Liver (tissue), 9 donors: ENCODE measurements around the gene LAMTOR5. TPM values are rescaled to one million over a fixed set of nuclear protein-coding genes. Genes with fewer than 3 reads are reported as not detected.

ENCODE experiments used
- DNase-seq: peaks from one replicate; pipeline ENCODE4 v3.0.0-alpha.2; 2017; ENCODE audit warnings: low spot score
- H3K27ac ChIP-seq, 2 donors: one replicate each; pipeline ENCODE4 v1.7.0; 2013; ENCODE audit warnings: inconsistent platforms in 2 of 2, low read length in 2 of 2, control low read depth in 1 of 2, low read depth in 1 of 2, mild to moderate bottlenecking in 1 of 2
- H3K27me3 ChIP-seq, 4 donors: one replicate each; pipeline versions ENCODE4 v1.6.1 to v1.7.0; 2013; ENCODE audit warnings: low read length in 3 of 4, inconsistent platforms in 1 of 4, mild to moderate bottlenecking in 1 of 4, moderate library complexity in 1 of 4; ENCODE audit not compliant: control insufficient read depth in 4 of 4, insufficient read depth in 4 of 4
- H3K36me3 ChIP-seq, 4 donors: one replicate each; pipeline versions ENCODE4 v1.6.1 to v1.7.0; 2013; ENCODE audit warnings: low read length in 3 of 4, mild to moderate bottlenecking in 3 of 4, low read depth in 1 of 4, moderate library complexity in 1 of 4; ENCODE audit not compliant: control insufficient read depth in 4 of 4, insufficient read depth in 3 of 4
- H3K4me1 ChIP-seq, 4 donors: one replicate each; pipeline versions ENCODE4 v1.6.1 to v1.7.0; 2013; ENCODE audit warnings: low read length in 3 of 4, mild to moderate bottlenecking in 3 of 4, moderate library complexity in 1 of 4; ENCODE audit not compliant: control insufficient read depth in 4 of 4, insufficient read depth in 4 of 4
- H3K4me3 ChIP-seq, 3 donors: one replicate each; pipeline versions ENCODE4 v1.6.1 to v1.7.0; 2013; ENCODE audit warnings: low read length in 3 of 3, control low read depth in 1 of 3, low read depth in 1 of 3, mild to moderate bottlenecking in 1 of 3
- H3K9ac ChIP-seq, 2 donors: one replicate each; pipeline ENCODE4 v1.7.0; 2013; ENCODE audit warnings: low read length in 2 of 2, mild to moderate bottlenecking in 2 of 2, moderate library complexity in 2 of 2, control low read depth in 1 of 2, low read depth in 1 of 2
- H3K9me3 ChIP-seq, 4 donors: one replicate each; pipeline versions ENCODE4 v1.6.1 to v1.7.0; 2013; ENCODE audit warnings: low read length in 3 of 4; ENCODE audit not compliant: control insufficient read depth in 4 of 4
- CTCF ChIP-seq: fragments of 150-350 bp; IDR thresholded peaks from 2 replicates; pipeline ENCODE4 v1.5.1; 2017; ENCODE audit warnings: improper control_type of control experiment, low read depth, low read length; ENCODE audit not compliant: missing input control
- EGR1 ChIP-seq, 2 donors: IDR thresholded peaks; 2 replicates each; pipeline ENCODE4 v1.6.1; 2016 to 2018; ENCODE audit warnings: antibody characterized with exemption in 2 of 2, low read depth in 2 of 2
- FOXA1 ChIP-seq: IDR thresholded peaks from 2 replicates; pipeline ENCODE4 v1.6.1; 2016; ENCODE audit warnings: antibody characterized with exemption
- FOXA2 ChIP-seq: IDR thresholded peaks from 2 replicates; pipeline ENCODE4 v1.6.1; 2016; ENCODE audit warnings: antibody characterized with exemption
- GABPA ChIP-seq, 2 donors: IDR thresholded peaks in 1 of 2; conservative IDR thresholded peaks in 1 of 2; 2 replicates each; pipeline ENCODE4 v1.6.1; 2016; ENCODE audit warnings: antibody characterized with exemption in 2 of 2, mild to moderate bottlenecking in 1 of 2, moderate library complexity in 1 of 2
- HNF4A ChIP-seq, 2 donors: conservative IDR thresholded peaks; 2 replicates each; pipeline ENCODE4 v1.6.1; 2016; ENCODE audit warnings: antibody characterized with exemption in 2 of 2, mild to moderate bottlenecking in 2 of 2
- HNF4G ChIP-seq: IDR thresholded peaks from 2 replicates; pipeline ENCODE4 v1.6.1; 2016; ENCODE audit warnings: antibody characterized with exemption
- JUND ChIP-seq, 2 donors: IDR thresholded peaks; 2 replicates each; pipeline ENCODE4 v1.6.1; 2016; ENCODE audit warnings: antibody characterized with exemption in 2 of 2
- MAX ChIP-seq: IDR thresholded peaks from 2 replicates; pipeline ENCODE4 v1.6.1; 2016; ENCODE audit warnings: antibody characterized with exemption
- NR2F2 ChIP-seq: IDR thresholded peaks from 2 replicates; pipeline ENCODE4 v1.6.1; 2016; ENCODE audit warnings: antibody characterized with exemption
- RAD21 ChIP-seq, 2 donors: IDR thresholded peaks; 2 replicates each; pipeline ENCODE4 v1.6.1; 2016; ENCODE audit warnings: antibody characterized with exemption in 2 of 2, mild to moderate bottlenecking in 2 of 2
- REST ChIP-seq: IDR thresholded peaks from 2 replicates; pipeline ENCODE4 v1.6.1; 2016; ENCODE audit warnings: antibody characterized with exemption, mild to moderate bottlenecking
- RXRA ChIP-seq, 2 donors: IDR thresholded peaks; 2 replicates each; pipeline ENCODE4 v1.6.1; 2017 to 2018; ENCODE audit warnings: antibody characterized with exemption in 2 of 2, mild to moderate bottlenecking in 1 of 2
- SP1 ChIP-seq: IDR thresholded peaks from 2 replicates; pipeline ENCODE4 v1.6.1; 2018; ENCODE audit warnings: antibody characterized with exemption, mild to moderate bottlenecking
- TAF1 ChIP-seq: conservative IDR thresholded peaks from 2 replicates; pipeline ENCODE4 v1.6.1; 2016; ENCODE audit warnings: antibody characterized with exemption, mild to moderate bottlenecking
- YY1 ChIP-seq: IDR thresholded peaks from 2 replicates; pipeline ENCODE4 v1.6.1; 2016; ENCODE audit warnings: antibody characterized with exemption, mild to moderate bottlenecking
- ZBTB33 ChIP-seq: IDR thresholded peaks from 2 replicates; pipeline ENCODE4 v1.6.1; 2016; ENCODE audit warnings: antibody characterized with exemption
- WGBS: extraction: QIAGEN DNeasy Blood & Tissue Kit; methylation state at CpG from one replicate; pipeline ENCODE4 v1.1.7; 2013; 5-methylcytosine and 5-hydroxymethylcytosine counted together
- polyA plus RNA-seq, 2 donors: library from polyadenylated mRNA; stranded (reverse) in 1 of 2; unstranded in 1 of 2; fragments of 200-250 nt in 1 of 2; fragments of >200 nt in 1 of 2; fragmentation: Nextera tagmentation in 1 of 2; extraction: Ambion mirVana in 1 of 2; gene quantifications; one replicate each; pipeline versions ENCODE4 v1.2.1 to v1.2.3, GENCODE V29; 2013 to 2015
- total RNA-seq, 2 donors: library from RNA; depleted of rRNA; stranded (reverse); fragments of >200 nt; gene quantifications; one replicate each; pipeline ENCODE4 v1.2.3, GENCODE V29; 2014
- TF ChIP-seq, protein P1 (sequence below): IDR thresholded peaks from 2 replicates; pipeline ENCODE4 v1.6.1; 2016; ENCODE audit warnings: antibody characterized with exemption
- donor health status: healthy.
- donor health status: healthy.
- donor health status: healthy.
- donor health status: healthy.
- donor health status: healthy.

The LAMTOR5 gene
- total and polyA plus RNA-seq, 4 donors, result 30.0 to 182 (median 94.3) TPM

DNA sequence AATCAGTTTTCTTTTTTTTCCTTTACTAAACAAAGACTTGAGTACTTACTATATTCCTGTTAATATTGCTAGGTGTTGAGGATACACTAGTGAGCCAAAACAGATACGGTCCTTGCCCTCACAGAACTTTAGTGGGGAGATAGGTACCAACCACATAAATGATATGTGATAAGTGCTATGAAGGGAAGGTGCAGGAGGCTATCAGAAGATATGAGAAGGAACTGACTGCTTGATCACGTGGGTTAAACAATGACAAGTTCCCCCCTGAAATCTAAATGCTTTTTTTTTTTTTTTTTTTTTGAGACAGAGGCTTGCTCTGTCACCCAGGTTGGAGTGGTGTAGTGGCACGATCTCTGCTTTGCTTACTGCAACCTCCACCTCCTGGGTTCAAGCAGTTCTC lies 43.3 kb downstream of the LAMTOR5 start:
- Histone ChIP-seq H3K4me3 (no peak overlapping the region), H3K9me3 (no peaks in the 10 kb centered on the region), H3K4me1 (peaks cover 0 to 2% (median 0%) of the 10 kb centered on the region in 4 donors), H3K27ac (no peak overlapping the region), H3K27me3 (no peaks in the 10 kb centered on the region), H3K36me3 (peaks cover 0 to 13% (median 2%) of the 10 kb centered on the region in 4 donors), H3K9ac (no peak overlapping the region)
- TF ChIP-seq HNF4A (conservative IDR thresholded peaks at IDR 0.05), result no peak
- TF ChIP-seq EGR1 (IDR thresholded peaks at IDR 0.05; ENCODE audit: low read depth in 2 of 2), result no peak
- no peak for TF ChIP-seq RXRA (IDR thresholded peaks at IDR 0.05)
- TF ChIP-seq YY1, result no peak
- TF ChIP-seq GABPA (IDR thresholded peaks at IDR 0.05 in 1 of 2, conservative IDR thresholded peaks at IDR 0.05 in 1 of 2), result no peak
- no peak for TF ChIP-seq NR2F2
- TF ChIP-seq JUND (IDR thresholded peaks at IDR 0.05), result no peak
- TF ChIP-seq, protein P1, sequence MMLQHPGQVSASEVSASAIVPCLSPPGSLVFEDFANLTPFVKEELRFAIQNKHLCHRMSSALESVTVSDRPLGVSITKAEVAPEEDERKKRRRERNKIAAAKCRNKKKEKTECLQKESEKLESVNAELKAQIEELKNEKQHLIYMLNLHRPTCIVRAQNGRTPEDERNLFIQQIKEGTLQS, result no peak
- no peak for TF ChIP-seq REST
- TF ChIP-seq FOXA2, result no peak
- TF ChIP-seq TAF1, result no peak
- no peak for TF ChIP-seq RAD21 (IDR thresholded peaks at IDR 0.05)
- TF ChIP-seq FOXA1, result no peak
- TF ChIP-seq CTCF, result no peak
- no peak for TF ChIP-seq ZBTB33
- TF ChIP-seq HNF4G, result no peak
- no peak for TF ChIP-seq SP1
- no peak for TF ChIP-seq MAX
- DNase-seq, result no peak
- 97% methylated on average over 3 of the region's 3 CpGs for WGBS
